HCEC 1CT (cell line): ENCODE measurements around the gene MSI2.

Experiments used
- DNase-seq: peaks from one replicate; pipeline ENCODE4 v3.0.0-alpha.2; 2017

The MSI2 gene

DNA sequence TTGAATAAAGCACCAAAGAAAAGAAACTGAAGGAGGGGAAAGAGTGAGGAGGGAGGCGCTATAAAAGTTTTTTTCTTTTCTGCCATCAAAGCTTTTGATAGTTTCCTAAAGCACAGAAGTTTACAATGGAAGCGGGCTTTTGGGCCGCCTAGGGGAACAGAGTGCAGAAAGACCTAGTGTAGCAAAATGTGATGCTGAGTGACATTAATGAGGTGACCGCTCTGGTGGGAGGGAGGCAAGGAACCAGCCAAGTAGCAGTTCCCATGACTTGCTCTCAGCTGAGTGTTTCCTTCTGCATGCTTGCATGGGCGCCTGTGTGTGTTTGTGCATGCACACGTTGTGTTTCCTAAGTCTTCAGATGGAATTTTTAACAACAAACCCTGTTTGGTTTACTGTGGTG is 15.5 kb downstream of the MSI2 start:
- no peak for DNase-seq

DNA sequence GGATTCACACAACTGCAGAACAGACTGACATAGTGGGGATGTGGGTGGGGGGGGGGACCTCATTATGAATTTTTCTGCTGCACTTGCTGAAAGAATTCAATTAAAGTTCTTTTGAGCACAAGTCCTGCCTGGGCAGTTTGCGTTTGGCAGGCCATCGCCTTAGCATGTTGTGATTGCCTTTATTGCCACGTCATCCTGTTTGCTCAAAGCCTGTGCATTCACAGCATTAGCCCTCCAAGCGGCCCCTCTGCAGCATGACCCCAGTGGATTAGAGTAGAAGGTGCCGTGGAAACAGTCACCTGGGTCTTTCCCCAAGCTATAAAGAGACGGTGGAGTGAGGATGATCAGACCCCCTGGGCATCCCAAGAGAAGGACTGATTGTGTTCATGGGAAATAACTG is 17.2 kb downstream of the MSI2 start:
- DNase-seq, result no peak

GRCh38 chr17:57274162-57274561 is 17.8 kb downstream of the MSI2 start:
- no peak for DNase-seq

DNA sequence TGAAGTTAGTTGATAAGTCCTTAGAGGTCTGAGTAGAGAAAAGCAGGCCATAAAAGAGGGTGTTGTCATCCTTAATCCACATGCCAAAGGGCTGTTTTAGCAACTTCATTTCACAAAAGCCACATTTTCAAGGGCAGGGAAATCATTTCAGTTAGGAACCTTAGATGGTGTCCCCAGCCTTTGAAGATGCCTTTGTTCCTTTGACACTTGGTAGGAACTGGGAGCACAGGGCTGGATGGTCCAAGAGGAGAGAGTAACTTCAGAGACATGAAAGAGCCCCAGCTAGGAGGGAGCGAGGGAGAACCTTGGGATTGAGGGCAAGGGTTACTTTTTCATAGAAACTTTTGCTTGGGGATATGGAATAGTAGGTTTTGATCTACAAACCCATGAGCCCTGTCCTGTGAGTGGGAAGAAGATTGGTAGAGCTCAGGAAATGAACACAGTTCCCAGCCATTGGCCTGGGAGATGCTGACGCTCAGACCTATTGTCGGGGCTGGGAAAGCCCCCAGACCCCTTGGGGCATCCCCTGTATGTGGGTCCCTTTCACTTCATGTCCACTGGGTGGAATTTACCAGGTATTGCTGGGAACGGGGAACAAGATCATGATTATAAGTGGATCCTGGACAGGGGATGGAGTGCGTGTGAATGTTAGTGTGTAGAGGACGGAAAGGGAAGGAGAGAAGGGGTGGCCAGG is 18.9 kb downstream of the MSI2 start:
- no peak for DNase-seq

GRCh38 chr17:57276621-57277020 is 20.3 kb downstream of the MSI2 start:
- DNase-seq, result no peak

DNA sequence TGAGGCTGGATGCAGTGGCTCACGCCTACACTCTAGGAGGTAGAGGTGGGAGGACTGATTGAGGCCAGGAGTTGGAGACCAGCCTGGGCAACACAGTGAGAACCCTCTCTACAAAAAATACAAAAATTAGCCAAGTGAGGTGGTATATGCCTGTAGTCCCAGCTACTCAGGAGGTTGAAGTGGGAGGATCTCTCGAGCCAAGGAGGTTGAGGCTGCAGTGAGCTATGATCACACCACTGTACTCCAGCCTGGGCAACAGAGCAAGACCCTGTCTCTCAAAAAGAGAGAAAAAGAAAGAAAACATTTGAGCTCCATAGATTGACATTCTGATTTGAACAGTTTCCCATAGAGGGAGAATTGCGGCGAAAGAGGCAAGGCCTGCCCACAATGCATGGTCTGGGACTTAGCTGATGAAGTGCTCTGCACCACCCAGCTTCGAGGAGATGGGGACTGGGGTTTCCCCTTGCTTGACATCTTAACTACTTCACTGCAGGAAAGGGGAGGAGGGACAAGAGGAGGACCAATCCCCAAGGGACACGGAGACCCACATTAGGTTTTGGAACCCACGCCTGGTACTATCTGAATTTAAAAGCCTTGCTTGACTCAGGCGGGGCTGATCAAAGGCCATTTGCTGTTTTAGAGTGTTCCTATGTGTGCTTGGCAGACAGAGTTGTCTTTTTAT is 21.7 kb downstream of the MSI2 start:
- no peak for DNase-seq

- DNase-seq, result no peak
Measured at GRCh38 chr17:57278740-57279387, 22.5 kb downstream of the MSI2 start.

DNA sequence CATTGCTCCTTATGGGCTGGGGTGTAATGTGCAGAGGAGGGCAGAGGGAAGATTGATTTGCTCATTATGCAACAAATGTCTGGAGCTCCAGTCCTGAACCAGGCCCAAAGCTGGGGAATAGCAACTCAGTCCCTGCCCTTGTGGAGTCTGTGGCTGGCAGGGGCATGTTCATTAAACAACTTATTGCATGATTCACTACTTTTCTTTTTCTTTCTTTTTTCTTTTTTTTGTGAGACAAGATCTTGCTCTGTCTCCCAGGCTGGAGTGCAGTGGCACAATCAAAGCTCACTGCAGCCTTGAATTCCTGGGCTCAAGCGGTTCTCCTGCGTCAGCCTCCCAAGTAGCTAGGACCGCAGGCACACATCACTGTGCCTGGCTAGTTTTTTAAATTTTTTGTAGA is 23.1 kb downstream of the MSI2 start:
- DNase-seq, result no peak

DNA sequence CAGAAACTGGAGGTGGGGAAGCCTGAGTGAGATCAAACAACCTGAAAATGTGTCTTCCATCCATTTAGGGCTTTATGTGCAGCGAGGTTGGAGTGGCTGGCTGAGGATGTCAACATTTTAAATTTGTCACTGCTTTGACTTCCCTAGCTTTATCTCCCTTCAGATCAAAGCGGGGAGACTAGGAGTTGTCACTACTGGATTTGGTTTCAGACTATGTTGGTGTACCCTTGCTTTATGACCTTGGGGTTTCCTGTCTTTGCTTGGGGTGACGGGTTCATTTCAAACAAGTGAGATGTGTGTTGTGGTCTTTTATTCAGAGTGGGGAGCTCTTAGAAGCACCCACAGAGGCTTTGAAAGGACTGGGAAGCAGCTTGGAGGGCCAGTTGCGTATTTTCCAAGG is 25.6 kb downstream of the MSI2 start:
- no peak for DNase-seq

DNA sequence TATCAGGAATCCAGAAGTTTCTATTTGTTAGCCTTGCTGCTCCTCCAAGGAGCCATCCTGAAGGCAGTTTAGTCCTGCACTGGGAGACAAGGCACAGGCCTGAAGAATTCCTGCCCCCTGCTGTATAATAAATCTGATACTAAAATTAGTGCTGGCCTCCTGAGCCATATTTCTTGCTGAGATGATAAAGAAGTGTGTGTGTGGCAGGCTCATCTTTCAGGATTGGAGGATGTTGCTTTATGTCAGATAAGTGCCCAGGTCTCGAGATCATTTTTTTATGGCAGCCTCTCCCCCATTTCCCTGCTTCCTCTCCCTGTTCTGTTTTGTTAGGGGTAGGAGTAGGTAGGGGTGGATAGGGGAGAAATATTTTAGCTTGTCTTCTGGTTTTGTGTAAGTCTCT is 26.0 kb downstream of the MSI2 start:
- DNase-seq, result no peak

DNA sequence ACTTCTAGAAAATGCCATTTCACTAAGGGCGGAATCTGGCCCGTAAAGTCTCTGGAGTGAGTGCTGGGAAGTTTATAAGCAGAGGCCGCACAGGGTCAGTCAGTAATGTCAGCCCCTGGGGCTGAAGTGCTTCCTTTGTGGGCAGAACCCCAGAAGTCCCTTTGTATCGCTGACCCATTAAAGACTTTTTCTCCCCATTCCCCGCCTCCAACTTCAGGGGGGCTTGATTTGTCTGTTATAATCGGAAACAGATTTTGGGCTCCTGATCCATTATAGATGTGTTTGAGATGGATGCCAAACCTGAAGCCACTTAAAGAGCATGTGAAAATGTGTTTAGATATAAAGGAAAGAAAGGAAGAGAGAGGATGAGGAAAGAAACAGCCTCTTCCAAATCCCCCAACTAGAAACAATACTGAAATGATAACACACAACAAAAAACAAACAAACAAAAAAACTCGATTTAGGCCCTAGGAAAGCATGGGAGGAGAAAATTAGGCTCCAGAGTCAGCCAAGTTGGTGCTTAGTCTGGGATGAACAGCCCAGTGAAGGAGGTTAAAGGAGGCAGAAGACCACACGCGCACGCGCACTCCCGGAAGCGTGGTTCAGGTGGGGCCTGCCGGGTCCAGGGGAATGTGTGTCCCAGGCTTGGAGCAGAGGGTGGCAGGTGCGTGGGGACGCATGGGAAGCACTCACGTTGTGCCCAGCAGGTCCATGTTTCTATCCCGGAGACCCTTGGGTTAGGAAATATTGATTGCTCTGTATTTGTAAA is 27.1 kb downstream of the MSI2 start:
- no peak for DNase-seq

GRCh38 chr17:57284583-57284982 is 28.3 kb downstream of the MSI2 start:
- no peak for DNase-seq

DNA sequence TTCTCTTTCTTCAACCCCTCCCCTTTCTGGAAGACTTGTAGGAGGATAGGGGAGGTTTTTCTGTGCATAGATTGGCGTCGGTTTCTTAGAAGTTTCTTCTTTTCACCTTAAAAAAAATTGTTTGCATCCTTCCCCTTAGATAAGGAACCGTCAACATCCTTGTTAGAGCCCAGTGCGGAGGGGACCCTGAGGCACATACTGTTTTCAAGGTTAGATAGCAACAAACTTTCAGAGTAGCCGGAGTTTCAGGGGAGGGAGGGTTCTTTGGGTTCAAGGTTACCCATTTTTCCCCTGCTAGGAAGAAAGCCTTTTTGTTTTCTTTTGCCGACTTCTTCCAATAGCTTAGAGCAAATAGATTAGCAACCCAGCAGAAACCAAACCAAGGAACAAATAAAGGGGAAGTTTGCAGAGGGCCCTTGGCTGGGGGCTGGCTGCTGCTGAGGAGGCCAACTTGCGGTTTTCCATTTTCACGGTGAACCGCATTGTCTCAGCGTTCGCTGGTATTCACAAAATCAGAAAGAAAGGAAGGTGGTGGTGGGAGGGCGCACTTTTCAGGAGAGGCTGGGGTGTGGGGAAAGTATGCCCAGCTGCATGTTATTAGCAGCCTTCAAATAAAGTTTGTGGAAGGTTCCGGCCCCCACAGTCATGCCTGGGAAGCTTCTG is 28.8 kb downstream of the MSI2 start:
- no peak for DNase-seq

- DNase-seq, result no peak
Measured at GRCh38 chr17:57285701-57286100, 29.4 kb downstream of the MSI2 start.

DNA sequence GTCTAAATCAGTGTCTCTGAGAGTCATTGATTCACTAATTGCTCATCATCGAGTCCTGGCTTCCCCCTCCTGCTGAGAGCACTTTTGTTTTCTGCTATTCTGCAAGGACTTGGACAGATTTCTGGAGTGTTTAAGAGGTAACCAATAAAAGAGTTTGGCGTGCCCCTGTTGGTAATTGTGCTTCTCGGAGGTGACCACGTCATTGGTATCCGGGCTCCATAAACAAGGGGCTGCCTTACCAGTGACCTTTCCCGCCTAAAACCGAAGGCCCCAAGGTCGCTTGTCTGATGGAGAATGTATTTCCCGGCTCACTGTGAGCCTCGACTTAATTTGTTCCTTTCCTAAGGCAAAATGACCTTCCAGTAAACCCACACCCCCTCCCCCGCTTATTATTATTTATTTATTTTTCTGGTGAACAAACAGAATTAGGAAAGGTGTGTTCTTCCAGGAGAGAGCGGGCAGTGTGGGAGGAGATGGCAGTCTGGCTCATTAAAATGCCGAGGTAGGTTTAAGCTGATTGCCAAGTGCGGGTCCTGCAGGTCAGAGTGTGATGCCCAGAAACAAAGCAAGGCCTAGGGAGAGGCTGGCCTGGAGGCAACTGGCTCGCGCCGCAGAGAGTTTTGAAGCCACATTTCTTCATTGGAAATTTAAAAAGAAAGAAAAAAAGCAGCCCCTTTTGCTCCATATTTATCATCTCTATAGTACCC is 30.2 kb downstream of the MSI2 start:
- DNase-seq, result no peak

DNA sequence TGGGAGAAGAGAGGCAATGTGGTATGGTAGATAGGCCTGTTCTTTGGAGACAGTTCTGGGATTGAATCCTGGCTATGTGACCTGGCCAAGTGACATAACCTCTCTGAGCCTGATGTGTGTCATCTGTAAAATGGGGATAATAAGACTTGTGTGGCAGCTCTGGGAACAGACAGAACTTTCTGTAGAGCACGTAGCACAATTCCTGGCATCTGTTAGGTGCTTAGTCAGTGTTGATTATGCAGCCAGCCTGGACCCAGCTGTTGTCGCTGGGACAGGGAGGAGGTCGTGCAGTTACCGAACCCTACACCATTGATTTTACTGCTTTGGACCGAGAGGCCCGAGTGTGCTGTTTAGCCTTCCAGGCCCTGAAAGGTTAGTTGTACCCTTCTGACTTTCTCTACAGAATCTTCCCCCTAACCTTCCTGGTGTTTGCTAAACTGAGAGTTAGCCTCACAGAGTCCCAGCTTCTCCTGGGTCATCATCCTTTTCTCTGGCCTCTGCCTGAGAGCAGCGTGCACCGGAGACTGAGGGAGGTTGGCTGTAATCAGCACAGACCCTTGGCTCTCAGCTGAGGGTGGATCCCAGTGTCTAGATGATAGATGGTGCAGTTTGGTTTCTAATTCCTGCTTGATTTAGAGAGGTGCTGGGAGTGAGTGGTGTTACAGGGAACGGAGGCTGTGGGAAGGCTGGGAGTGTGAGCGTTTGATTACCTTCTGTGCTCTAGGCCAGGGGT is 31.9 kb downstream of the MSI2 start:
- DNase-seq, result peak; percentile 64

GRCh38 chr17:57288773-57289121 is 32.4 kb downstream of the MSI2 start:
- DNase-seq, result no peak

DNA sequence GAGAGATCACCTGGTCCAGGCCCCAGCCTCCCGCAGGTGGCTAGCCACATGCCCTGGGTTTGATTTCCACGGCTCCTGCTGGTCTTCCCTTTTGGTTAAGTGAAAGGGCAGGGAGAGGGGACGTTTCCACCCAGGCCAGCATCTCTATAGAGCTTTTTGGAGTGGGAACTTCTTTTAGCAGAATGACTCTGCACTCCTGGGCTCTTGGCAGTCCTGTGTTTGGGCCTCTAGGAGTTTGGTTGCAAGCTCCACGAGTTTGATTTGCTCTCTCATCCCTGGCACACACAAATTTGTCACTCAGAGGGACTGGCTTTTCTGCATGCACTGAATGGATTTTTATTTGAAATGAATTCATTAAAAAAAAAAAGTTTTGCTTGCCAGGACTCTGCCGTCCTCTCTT is 32.8 kb downstream of the MSI2 start:
- DNase-seq, result no peak

DNA sequence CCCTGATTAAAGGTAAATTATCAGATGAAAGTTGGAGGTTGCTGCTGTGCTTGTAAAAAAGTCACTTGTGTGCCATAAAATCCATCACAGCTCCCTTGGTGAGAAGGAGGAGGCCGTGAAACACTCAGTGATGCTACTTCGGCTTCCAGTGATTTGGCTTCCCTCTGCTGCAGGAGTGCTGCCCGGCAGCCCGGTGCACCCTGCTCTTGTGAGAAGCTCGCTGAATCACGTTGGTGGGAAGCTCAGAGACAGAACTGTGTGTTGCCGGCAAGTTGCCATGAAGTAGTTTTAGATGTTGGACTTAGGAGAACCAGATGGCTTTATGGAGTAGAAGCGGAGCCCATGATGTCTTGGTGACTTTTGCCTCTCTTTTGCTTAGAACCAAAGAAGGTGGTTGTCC is 33.3 kb downstream of the MSI2 start:
- no peak for DNase-seq

GRCh38 chr17:57290981-57291380 is 34.7 kb downstream of the MSI2 start:
- DNase-seq, result no peak

GRCh38 chr17:57292091-57292490 is 35.8 kb downstream of the MSI2 start:
- DNase-seq, result no peak

DNA sequence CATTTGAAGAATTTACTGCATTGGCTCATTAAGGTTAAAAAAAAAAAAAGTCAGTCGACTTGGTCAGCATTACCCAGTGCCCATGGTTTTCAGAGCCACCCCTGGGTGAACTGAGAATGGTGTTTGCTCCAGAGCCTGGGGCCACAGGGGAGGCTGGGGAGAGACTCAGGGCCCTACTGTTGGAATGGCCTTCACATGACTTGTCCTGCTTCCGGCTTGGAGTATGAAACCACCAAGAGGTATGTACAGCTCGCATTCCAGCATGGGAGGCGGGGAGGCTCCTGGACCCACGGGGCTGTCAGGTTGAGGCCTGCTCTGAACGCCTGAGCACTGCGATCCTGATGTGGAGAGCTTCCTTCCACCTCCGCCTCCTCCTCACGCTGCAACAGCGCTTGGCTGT is 36.8 kb downstream of the MSI2 start:
- DNase-seq, result no peak
